Dedifferentiated amniotic fluid mesenchymal stem cell (primary cell): ENCODE data around the gene TRABD2A.

Experiments used
- DNase-seq: peaks from one replicate; pipeline ENCODE4 v3.0.0-alpha.2; 2016; ENCODE audit errors: extremely low spot score

TRABD2A gene

GRCh38 chr2:84850471-84850870 lies 30.4 kb downstream of the TRABD2A start:
- DNase-seq, result no peak

GRCh38 chr2:84849271-84849952 lies 31.5 kb downstream of the TRABD2A start:
- peak; percentile 66 for DNase-seq

GRCh38 chr2:84847326-84848050 lies 33.4 kb downstream of the TRABD2A start:
- DNase-seq, result no peak

- no peak for DNase-seq
Measured at GRCh38 chr2:84846741-84847142, 34.1 kb downstream of the TRABD2A start.

GRCh38 chr2:84846041-84846663 lies 34.7 kb downstream of the TRABD2A start:
- DNase-seq, result peak; percentile 35

- no peak for DNase-seq
Measured at GRCh38 chr2:84844141-84844540, 36.7 kb downstream of the TRABD2A start.

- no peak for DNase-seq
Measured at GRCh38 chr2:84841577-84841976, 39.3 kb downstream of the TRABD2A start.

- no peak for DNase-seq
Measured at GRCh38 chr2:84840306-84840705, 40.6 kb downstream of the TRABD2A start.

- no peak for DNase-seq
Measured at GRCh38 chr2:84839851-84840250, 41.0 kb downstream of the TRABD2A start.

- peak; percentile 73 for DNase-seq
Measured at GRCh38 chr2:84838434-84839145, 42.3 kb downstream of the TRABD2A start.

- no peak for DNase-seq
Measured at GRCh38 chr2:84836215-84836614, 44.7 kb downstream of the TRABD2A start.

GRCh38 chr2:84833481-84834150 lies 47.3 kb downstream of the TRABD2A start:
- DNase-seq, result no peak

- DNase-seq, result no peak
Measured at GRCh38 chr2:84832772-84833461, 48.0 kb downstream of the TRABD2A start.

- DNase-seq, result no peak
Measured at GRCh38 chr2:84830758-84831500, 50.0 kb downstream of the TRABD2A start.

- no peak for DNase-seq
Measured at GRCh38 chr2:84830095-84830494, 50.8 kb downstream of the TRABD2A start.

GRCh38 chr2:84829693-84830092 lies 51.2 kb downstream of the TRABD2A start:
- no peak for DNase-seq

- no peak for DNase-seq
Measured at GRCh38 chr2:84827978-84828575, 52.8 kb downstream of the TRABD2A start.

- DNase-seq, result no peak
Measured at GRCh38 chr2:84823788-84824187, 57.1 kb downstream of the TRABD2A start.

- no peak for DNase-seq
Measured at GRCh38 chr2:84823229-84823628, 57.7 kb downstream of the TRABD2A start.

GRCh38 chr2:84821806-84822205 lies 59.1 kb downstream of the TRABD2A start:
- DNase-seq, result no peak
